Measurements from ENCODE around the gene ATG3.
"Not testable (repeated sequence)": the region's sequence is repeated elsewhere in the genome, so short reads cannot be mapped to it uniquely, and the experiment has no call there.

The ATG3 gene

DNA sequence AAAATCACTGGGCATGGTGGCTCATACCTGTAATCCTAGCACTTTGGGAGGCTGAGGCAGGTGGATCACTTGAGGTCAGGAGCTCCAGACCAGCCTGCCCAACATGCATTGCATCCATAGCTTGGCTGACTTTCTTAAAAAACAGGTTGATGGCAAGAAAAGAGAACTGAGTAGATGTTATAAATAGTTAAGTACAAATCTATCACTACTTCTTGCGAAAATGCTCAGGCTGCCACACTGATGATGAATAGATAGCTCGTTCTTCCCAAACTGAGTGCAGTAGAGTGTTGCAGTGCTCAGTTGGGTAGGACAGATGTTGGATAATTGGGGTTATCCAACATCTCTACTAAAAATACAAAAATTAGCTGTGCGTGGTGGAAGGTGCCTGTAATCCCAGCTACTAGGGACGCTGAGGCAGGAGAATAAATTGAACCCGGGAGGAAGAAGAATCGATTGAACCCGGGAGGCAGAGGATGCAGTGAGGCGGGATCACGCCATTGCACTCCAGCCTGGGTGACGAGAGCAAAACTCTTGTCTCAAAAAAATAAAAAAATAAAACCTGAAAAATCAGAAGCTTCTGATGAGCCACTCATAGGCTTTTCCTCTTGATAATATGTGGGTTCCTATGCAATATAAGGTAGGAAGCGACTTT, 63.7 kb downstream of the ATG3 start:
- no peak for DNase-seq

DNA sequence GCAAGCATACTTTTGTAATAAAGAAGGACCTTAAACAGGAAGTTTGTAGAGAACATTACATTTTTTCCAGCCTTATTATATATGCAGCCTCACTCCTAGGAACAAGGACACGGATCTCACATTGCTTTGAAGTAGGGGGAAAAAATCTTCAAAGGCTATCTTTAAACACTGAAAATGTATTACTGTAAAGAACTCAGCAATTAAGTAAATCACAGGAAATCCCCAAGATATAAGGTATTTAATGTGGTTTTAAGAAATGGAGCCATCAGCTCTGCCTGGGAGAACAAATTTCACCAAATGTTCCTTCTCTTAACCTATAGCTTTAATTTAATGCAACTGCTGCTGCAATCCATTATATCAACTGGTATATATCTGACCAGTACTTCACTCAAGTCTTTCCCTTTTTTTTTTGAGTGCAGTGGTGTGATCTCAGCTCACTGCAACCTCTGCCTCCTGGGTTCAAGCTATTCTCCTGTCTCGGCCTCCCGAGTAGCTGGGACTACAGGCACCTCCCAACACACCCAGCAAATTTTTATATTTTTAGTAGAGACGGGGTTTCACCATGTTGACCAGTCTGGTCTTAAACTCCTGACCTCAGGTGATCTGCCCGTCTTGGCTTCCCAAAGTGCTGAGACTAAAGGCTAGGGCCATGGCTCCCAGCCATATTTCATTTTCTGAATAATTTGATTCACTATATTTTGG, 65.2 kb downstream of the ATG3 start:
- DNase-seq, result no peak

DNA sequence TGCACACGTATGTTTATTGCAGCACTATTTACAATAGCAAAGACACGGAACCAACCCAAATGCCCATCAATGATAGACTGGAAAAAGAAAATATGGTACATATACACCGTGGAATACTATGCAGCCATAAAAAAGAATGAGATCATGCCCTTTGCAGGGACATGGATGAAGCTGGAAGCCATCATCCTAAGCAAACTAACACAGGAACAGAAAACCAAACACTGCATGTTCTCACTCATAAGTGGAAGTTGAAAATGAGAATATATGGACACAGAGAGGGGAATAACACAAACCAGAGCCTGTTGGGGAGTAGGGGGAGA, 67.4 kb downstream of the ATG3 start:
- DNase-seq, result not testable (repeated sequence)

DNA sequence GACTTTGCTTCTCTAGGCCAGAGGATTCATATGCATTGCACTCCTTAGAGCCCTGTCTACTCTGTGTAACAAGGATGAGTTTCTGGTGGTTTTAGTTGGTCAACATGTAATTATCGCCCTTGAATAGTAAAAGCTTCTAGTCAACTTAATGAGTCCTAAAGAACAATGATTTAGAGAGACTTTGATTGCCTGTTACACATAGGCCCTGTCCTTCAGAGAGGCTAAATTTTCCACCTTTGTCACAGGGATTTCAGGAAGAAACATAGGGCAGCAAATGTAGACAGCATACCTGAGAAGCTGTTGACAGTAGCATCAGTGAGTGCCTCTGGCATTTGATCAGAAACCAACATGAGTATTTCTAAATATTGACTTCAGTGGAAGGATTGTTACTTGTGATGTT, 69.6 kb downstream of the ATG3 start:
- DNase-seq, result no peak

DNA sequence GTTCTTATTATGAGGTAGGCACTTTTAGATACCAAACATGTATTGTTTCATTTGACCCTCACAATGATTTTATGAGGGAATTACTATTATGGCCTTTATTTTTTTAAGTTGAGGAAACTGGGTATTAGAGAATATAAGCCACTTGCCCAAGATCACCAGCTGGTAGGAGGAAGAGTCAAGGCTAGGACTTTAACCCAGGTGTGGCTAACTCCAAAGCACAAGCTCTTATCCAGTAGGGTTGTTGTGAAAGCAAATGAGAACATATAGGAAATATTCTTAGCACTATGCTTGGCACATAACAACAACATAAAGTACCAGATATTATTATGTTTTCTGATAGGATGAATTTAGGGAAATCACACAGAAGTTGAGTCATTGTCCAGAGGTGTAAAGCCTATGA, 70.4 kb downstream of the ATG3 start:
- no peak for DNase-seq

DNA sequence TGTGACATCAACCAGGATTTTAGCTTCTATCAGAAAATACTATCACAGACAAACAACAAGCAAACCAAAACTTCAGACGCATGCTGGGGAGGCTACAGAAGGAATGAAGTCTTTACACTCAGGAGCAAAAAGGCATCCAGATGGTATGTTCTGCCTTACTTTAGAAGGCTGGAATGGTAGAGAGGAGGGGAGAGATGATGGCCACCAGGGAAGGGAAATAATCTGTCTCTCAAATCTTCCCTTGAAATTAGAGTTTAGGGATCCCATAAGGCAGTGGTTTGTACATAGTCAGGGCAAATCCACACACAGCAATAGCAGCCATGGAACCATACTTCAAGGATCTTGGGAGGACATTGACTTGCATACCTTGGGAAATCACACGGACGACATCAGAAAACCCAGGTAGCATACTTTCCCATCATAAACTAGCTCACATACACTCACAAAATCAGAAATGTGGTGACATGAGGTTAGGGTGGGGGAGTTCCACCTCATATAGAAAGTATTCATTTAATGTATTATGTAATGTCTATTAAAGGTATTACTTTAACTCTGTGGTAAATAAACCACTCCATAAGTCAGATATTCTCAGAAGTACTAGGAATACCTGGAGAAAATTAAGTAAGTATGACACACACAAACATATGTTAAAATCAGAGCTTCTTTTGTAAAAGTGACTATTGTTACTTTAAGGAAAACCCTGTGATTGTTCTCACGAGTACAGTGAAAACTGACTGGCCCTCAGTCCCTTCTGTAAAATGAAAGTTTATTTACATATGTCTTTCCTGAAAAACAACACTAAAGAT, 71.9 kb downstream of the ATG3 start:
- no peak for DNase-seq

DNA sequence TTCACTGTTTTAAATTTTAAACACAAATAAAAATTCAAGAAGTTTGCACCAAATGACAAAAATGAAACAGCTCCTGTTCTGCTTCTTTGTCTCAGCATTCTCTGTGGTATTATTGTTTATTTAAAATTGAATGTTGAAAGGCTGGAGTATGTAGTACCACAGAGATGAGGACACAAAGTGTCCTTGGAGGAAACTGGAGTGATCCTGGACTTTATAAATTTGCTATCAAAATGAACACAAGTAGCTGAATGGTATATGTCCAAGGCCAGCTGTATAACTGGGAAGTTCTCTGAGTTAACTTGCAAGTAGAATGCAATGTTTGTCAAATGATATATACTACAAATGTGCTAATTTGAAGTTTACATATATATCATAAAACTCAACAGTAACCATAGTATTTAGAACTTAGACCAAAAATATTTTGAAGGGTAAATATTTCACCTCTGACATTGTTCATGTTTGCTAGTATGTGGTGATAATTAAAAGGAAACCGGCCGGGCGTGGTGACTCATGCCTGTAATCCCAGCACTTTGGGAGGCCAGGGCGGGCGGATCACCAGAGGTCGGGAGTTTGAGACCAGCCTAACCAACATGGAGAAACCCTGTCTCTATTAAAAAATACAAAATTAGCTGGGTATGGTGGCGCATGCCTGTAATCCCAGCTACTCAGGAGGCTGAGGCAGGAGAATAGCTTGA, 74.8 kb downstream of the ATG3 start:
- no peak for DNase-seq

DNA sequence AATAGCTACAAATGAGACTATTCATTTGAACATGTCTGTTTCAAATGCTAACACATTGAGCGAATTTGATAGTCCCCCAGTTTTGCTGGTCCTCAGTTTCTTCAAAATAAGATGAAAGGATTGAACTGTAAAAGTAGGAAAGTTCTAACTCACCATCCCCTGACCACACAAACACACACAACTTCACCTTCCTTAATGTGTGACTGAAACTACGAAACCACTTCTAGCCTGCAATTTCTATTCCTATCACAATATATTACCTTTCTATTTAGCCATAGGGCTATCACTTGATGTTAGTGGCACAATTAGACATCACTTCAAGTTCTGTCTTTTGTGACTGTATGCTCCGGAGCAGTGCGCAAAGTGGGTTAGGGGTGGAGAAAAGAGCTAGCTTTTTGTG, 77.4 kb downstream of the ATG3 start:
- DNase-seq, result no peak

DNA sequence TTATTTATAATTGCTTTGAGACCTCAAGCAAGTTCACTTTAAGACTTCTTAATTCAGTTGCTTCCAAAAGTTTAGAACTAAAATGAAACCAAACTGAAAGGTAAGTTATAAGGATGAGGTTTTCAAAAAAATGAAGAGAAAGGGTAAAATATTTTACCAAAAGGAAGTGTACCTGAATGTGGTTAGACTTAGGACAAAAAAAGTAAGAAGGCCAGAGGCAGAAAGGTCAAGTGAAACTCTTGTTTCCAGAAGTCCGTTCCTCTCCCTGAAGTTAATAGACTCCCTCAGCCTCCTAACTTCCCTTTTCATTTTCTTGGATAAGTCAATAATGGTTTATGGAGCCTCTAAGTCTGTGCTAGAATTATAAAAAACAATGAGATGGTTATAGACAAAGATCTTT, 79.1 kb downstream of the ATG3 start:
- DNase-seq, result no peak
